WTC11 (cell line): ENCODE results near the gene MCEMP1. TPM values are rescaled to one million over a fixed set of nuclear protein-coding genes. Genes with fewer than 3 reads are reported as not detected.

Experiments used
- ATAC-seq: fragments of 200-7000 bp; cut with Tn5 transposase; 2 replicates; pipeline ENCODE4 v1.10.0; 2021; ENCODE audit warnings: mild to moderate bottlenecking, moderate library complexity
- CTCF ChIA-PET: fragments of 300-600 bp; sonication (Branson Sonifier 250); formaldehyde crosslinking; loops from one replicate; lab custom pipeline; 2021; ENCODE audit warnings: antibody characterized with exemption; lab: Charles Lee
- POLR2A ChIA-PET: fragments of 350-600 bp; sonication (Branson Sonifier 250); formaldehyde crosslinking; loops from one replicate; lab custom pipeline; 2021; ENCODE audit warnings: antibody characterized with exemption; lab: Charles Lee
- DNase-seq: peaks from one replicate; pipeline ENCODE4 v3.0.0; 2021; ENCODE audit warnings: low spot score
- H3K27ac Mint-ChIP-seq: 2 replicates; pipeline ENCODE4 v1.8.0; 2021; ENCODE audit warnings: mixed read lengths
- H3K27me3 Mint-ChIP-seq: 2 replicates; pipeline ENCODE4 v1.8.0; 2021; ENCODE audit warnings: low read depth, mild to moderate bottlenecking, moderate library complexity, mixed read lengths
- H3K36me3 Mint-ChIP-seq: 2 replicates; pipeline ENCODE4 v1.8.0; 2021; ENCODE audit warnings: mixed read lengths
- H3K4me1 Mint-ChIP-seq: 2 replicates; pipeline ENCODE4 v1.8.0; 2022; ENCODE audit warnings: mixed read lengths
- H3K4me3 Mint-ChIP-seq: 2 replicates; pipeline ENCODE4 v1.8.0; 2021; ENCODE audit warnings: mild to moderate bottlenecking, moderate library complexity, mixed read lengths
- H3K9me3 Mint-ChIP-seq: 2 replicates; pipeline ENCODE4 v1.8.0; 2021; ENCODE audit warnings: mixed read lengths
- ATF1 ChIP-seq: sonication (generic); formaldehyde crosslinking; IDR thresholded peaks from 2 replicates; pipeline ENCODE4 v1.8.1; 2023; ENCODE audit warnings: mild to moderate bottlenecking, moderate library complexity, missing genetic modification reagents
- ATF6 ChIP-seq: sonication (generic); formaldehyde crosslinking; IDR thresholded peaks from 2 replicates; pipeline ENCODE4 v1.8.1; 2023; ENCODE audit warnings: mild to moderate bottlenecking, missing genetic modification reagents
- CREM ChIP-seq: sonication (generic); formaldehyde crosslinking; IDR thresholded peaks from 2 replicates; pipeline ENCODE4 v1.8.1; 2022; ENCODE audit warnings: mild to moderate bottlenecking, missing genetic modification reagents, moderate library complexity
- CTCF ChIP-seq: fragments of 200-600 bp; IDR thresholded peaks from 2 replicates; pipeline ENCODE4 v1.8.0; 2022; ENCODE audit warnings: antibody characterized with exemption
- EMX1 ChIP-seq: fragments of 250-450 bp; sonication (Bioruptor Pico); IDR thresholded peaks from 2 replicates; pipeline ENCODE4 v1.8.0; 2021; ENCODE audit warnings: mild to moderate bottlenecking
- FOXK1 ChIP-seq: sonication (generic); formaldehyde crosslinking; IDR thresholded peaks from 2 replicates; pipeline ENCODE4 v1.8.0; 2022; ENCODE audit warnings: mild to moderate bottlenecking, moderate library complexity, missing genetic modification reagents
- IRF1 ChIP-seq: sonication (generic); formaldehyde crosslinking; IDR thresholded peaks from 2 replicates; pipeline ENCODE4 v1.8.0; 2023; ENCODE audit warnings: missing genetic modification reagents
- NFATC4 ChIP-seq: fragments of 250-450 bp; sonication (Bioruptor Pico); IDR thresholded peaks from 2 replicates; pipeline ENCODE4 v1.9.0; 2021; ENCODE audit warnings: mild to moderate bottlenecking
- RORB ChIP-seq: fragments of 250-450 bp; sonication (Bioruptor Pico); IDR thresholded peaks from 2 replicates; pipeline ENCODE4 v1.9.0; 2021; ENCODE audit warnings: mild to moderate bottlenecking
- SMAD3 ChIP-seq: sonication (generic); formaldehyde crosslinking; IDR thresholded peaks from 2 replicates; pipeline ENCODE4 v1.8.0; 2022; ENCODE audit warnings: missing genetic modification reagents, mild to moderate bottlenecking, borderline replicate concordance
- ZMAT4 ChIP-seq: fragments of 250-450 bp; sonication (Bioruptor Pico); IDR thresholded peaks from 2 replicates; pipeline ENCODE4 v1.9.0; 2021; ENCODE audit warnings: mild to moderate bottlenecking
- ZNF317 ChIP-seq: sonication (generic); formaldehyde crosslinking; IDR thresholded peaks from 2 replicates; pipeline ENCODE4 v1.8.1; 2023; ENCODE audit warnings: low read depth, mild to moderate bottlenecking, moderate library complexity, missing genetic modification reagents, borderline replicate concordance
- total RNA-seq: library from RNA; stranded (reverse); gene quantifications from 3 replicates; pipeline ENCODE4 v1.2.3, GENCODE V29; 2021
- TF ChIP-seq, protein P1 (sequence below): fragments of 250-450 bp; sonication (Bioruptor Pico); IDR thresholded peaks from 2 replicates; pipeline ENCODE4 v1.9.0; 2021; ENCODE audit warnings: mild to moderate bottlenecking

MCEMP1 gene
- total RNA-seq, 1 experiment from 2014 or later, result not detected

- TF ChIP-seq ATF1 (CRISPR knock-in tag), result no peak
- no peak for TF ChIP-seq RORB (CRISPR knock-in tag)
- TF ChIP-seq FOXK1 (CRISPR knock-in tag), result no peak
- TF ChIP-seq EMX1 (CRISPR knock-in tag), result no peak
- no peak for TF ChIP-seq ATF6 (CRISPR knock-in tag)
Measured at GRCh38 chr19:7633698-7634097, 43.2 kb upstream of the MCEMP1 start, which contains the start of gene PCP2 (continued).

GRCh38 chr19:7635670-7636069, 41.2 kb upstream of the MCEMP1 start:
- ChIA-PET POLR2A (no interaction called here), CTCF (interaction anchor here (1.0 to 1.2 kb wide), 2 partner anchors 45 to 67 kb away, joined by 3 to 9 read pairs; partner anchors contain the start of gene TRAPPC5)
- Mint-ChIP-seq H3K4me1 (peaks cover 2% of the 10 kb centered on the region), H3K9me3 (peaks cover 8% of the 10 kb centered on the region), H3K36me3 (peaks cover 7% of the 10 kb centered on the region; the same call in 1 of the 2 replicates), H3K27ac (no peak overlapping the region), H3K4me3 (peak overlapping the region; percentile 71), H3K27me3 (peaks cover 30% of the 10 kb centered on the region)
- TF ChIP-seq CREM (CRISPR knock-in tag) (no peak), ZNF317 (no peak), ZMAT4 (CRISPR knock-in tag) (no peak), IRF1 (CRISPR knock-in tag) (no peak)
- ATAC-seq (no peak), DNase-seq (no peak)

- H3K36me3 Mint-ChIP-seq, result peaks cover 7% of the 10 kb centered on the region; the same call in 1 of the 2 replicates
- POLR2A ChIA-PET, result no interaction called here
- H3K4me1 Mint-ChIP-seq, result no peaks in the 10 kb centered on the region
- no peak for DNase-seq
- H3K27me3 Mint-ChIP-seq, result peaks cover 30% of the 10 kb centered on the region
- CTCF ChIA-PET, result interaction anchor here (1.0 to 1.2 kb wide), 2 partner anchors 44 to 68 kb away, joined by 3 to 9 read pairs; partner anchors contain the start of gene TRAPPC5
- peak overlapping the region; percentile 71 for H3K4me3 Mint-ChIP-seq
- ATAC-seq, result no peak
- peaks cover 8% of the 10 kb centered on the region for H3K9me3 Mint-ChIP-seq
- TF ChIP-seq SMAD3 (CRISPR knock-in tag) (no peak), CTCF (no peak), ATF6 (CRISPR knock-in tag) (no peak), NFATC4 (CRISPR knock-in tag) (no peak)
- TF ChIP-seq, protein P1, sequence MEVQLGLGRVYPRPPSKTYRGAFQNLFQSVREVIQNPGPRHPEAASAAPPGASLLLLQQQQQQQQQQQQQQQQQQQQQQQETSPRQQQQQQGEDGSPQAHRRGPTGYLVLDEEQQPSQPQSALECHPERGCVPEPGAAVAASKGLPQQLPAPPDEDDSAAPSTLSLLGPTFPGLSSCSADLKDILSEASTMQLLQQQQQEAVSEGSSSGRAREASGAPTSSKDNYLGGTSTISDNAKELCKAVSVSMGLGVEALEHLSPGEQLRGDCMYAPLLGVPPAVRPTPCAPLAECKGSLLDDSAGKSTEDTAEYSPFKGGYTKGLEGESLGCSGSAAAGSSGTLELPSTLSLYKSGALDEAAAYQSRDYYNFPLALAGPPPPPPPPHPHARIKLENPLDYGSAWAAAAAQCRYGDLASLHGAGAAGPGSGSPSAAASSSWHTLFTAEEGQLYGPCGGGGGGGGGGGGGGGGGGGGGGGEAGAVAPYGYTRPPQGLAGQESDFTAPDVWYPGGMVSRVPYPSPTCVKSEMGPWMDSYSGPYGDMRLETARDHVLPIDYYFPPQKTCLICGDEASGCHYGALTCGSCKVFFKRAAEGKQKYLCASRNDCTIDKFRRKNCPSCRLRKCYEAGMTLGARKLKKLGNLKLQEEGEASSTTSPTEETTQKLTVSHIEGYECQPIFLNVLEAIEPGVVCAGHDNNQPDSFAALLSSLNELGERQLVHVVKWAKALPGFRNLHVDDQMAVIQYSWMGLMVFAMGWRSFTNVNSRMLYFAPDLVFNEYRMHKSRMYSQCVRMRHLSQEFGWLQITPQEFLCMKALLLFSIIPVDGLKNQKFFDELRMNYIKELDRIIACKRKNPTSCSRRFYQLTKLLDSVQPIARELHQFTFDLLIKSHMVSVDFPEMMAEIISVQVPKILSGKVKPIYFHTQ (CRISPR knock-in tag), result no peak
- H3K27ac Mint-ChIP-seq, result no peak overlapping the region
Measured at GRCh38 chr19:7636317-7636690, 40.6 kb upstream of the MCEMP1 start.
